NCI-H345 treated with DMSO at 0.1 percent for 48 hours (cell line): ENCODE measurements around the gene YIF1A.
A peak's percentile ranks its signal among the peaks of the same experiment; 100 is the strongest.

ENCODE experiments used
- DNase-seq: peaks from one replicate; lab custom pipeline; 2025; ENCODE audit not compliant: unreplicated experiment; lab: John Stamatoyannopoulos, UW

Gene YIF1A

GRCh38 chr11:66288671-66289547 lies at the start of gene YIF1A:
TSS of gene YIF1A (minus strand) at chr11:66289143. CDS start at chr11:66288985, 158 bp downstream.
- peak; percentile 97 for DNase-seq

- DNase-seq = no peak
These were observed 48.4 kb upstream of the YIF1A start for GRCh38 chr11:66337103-66337899.

GRCh38 chr11:66336234-66337102 lies 47.5 kb upstream of the YIF1A start, which contains the start of gene RIN1:
TSS of gene RIN1 (minus strand) at chr11:66336434. CDS start at chr11:66336402, 32 bp downstream.
- no peak for DNase-seq

- DNase-seq = no peak
These were observed 46.7 kb upstream of the YIF1A start for GRCh38 chr11:66335531-66336233.

GRCh38 chr11:66334605-66335442 lies 45.9 kb upstream of the YIF1A start:
- no peak for DNase-seq

GRCh38 chr11:66333896-66334604 lies 45.1 kb upstream of the YIF1A start:
- no peak for DNase-seq

GRCh38 chr11:66333220-66333877 lies 44.4 kb upstream of the YIF1A start:
- no peak for DNase-seq

- DNase-seq = no peak
These were observed 43.7 kb upstream of the YIF1A start for GRCh38 chr11:66332371-66333219.

GRCh38 chr11:66331542-66332370 lies 42.8 kb upstream of the YIF1A start:
- DNase-seq = no peak

- DNase-seq = no peak
These were observed 42.0 kb upstream of the YIF1A start for GRCh38 chr11:66330931-66331330.

GRCh38 chr11:66329165-66329673 lies 40.3 kb upstream of the YIF1A start:
- no peak for DNase-seq

- DNase-seq = peak; percentile 55
These were observed 39.6 kb upstream of the YIF1A start for GRCh38 chr11:66328302-66329144.

GRCh38 chr11:66328031-66328301 lies 39.0 kb upstream of the YIF1A start:
- no peak for DNase-seq

GRCh38 chr11:66327171-66328030 lies 38.5 kb upstream of the YIF1A start:
- no peak for DNase-seq
